GM12878 (cell line): ENCODE data around the gene SF3B4. TPM values are rescaled to one million over a fixed set of nuclear protein-coding genes. Genes with fewer than 3 reads are reported as not detected.

Source experiments
- ATAC-seq: fragments of 200-7000 bp; cut with Tn5 transposase; 3 replicates; pipeline ENCODE4 v1.9.1; 2020; ENCODE audit warnings: mild to moderate bottlenecking, moderate library complexity
- BruUV-seq: library from RNA; stranded (reverse); fragments of 400-500 nt; replicated peaks from 2 replicates; lab custom pipeline; 2021; lab: Mats Ljungman, UMichigan
- CTCF ChIA-PET: fragments of 300-600 bp; sonication (Branson Sonifier 250); formaldehyde crosslinking; extraction: SDS; loops from one replicate; lab custom pipeline; 2021; ENCODE audit warnings: inconsistent platforms; lab: Yijun Ruan, JAX
- POLR2A ChIA-PET: fragments of 350-600 bp; formaldehyde crosslinking; extraction: SDS; loops from one replicate; lab custom pipeline; 2021; ENCODE audit warnings: inconsistent platforms; lab: Charles Lee
- RAD21 ChIA-PET: fragments of 300-600 bp; sonication (Branson Sonifier 250); formaldehyde crosslinking; loops from one replicate; lab custom pipeline; 2023; ENCODE audit warnings: antibody characterized with exemption; ENCODE audit not compliant: unreplicated experiment; lab: Charles Lee
- SMC1A ChIA-PET: fragments of 300-600 bp; sonication (Branson Sonifier 250); formaldehyde crosslinking; loops from one replicate; lab custom pipeline; 2023; ENCODE audit not compliant: unreplicated experiment, uncharacterized antibody; lab: Charles Lee
- DNase-seq: peaks from one replicate; pipeline ENCODE4 v3.0.0-alpha.2; 2011; ENCODE audit warnings: low read depth, low spot score
- FAIRE-seq: peaks from 3 replicates; lab custom pipeline; 2011; peaks lifted over from hg19 to GRCh38; lab: Jason Lieb, UNC
- H2AFZ ChIP-seq: 2 replicates; pipeline ENCODE4 v1.6.0; 2011; ENCODE audit warnings: low read depth, low read length, control low read depth; ENCODE audit not compliant: control insufficient read depth
- H3K27ac ChIP-seq: 2 replicates; pipeline ENCODE4 v1.5.1; 2011; ENCODE audit warnings: control low read depth; ENCODE audit not compliant: control insufficient read depth, insufficient read depth
- H3K27me3 ChIP-seq, 2 experiments: replicated peaks in 1 of 2; 2 replicates each; pipeline versions ENCODE4 v1.6.0 to v1.6.1; 2011; ENCODE audit warnings: low read length in 1 of 2; ENCODE audit not compliant: control insufficient read depth in 2 of 2, insufficient read depth in 2 of 2
- H3K36me3 ChIP-seq, 2 experiments: 2 replicates each; pipeline ENCODE4 v1.5.1; 2011; ENCODE audit warnings: low read length in 1 of 2; ENCODE audit not compliant: control insufficient read depth in 2 of 2, insufficient read depth in 2 of 2
- H3K4me1 ChIP-seq: 2 replicates; pipeline ENCODE4 v1.6.1; 2011; ENCODE audit warnings: mild to moderate bottlenecking, low read length, moderate library complexity, mixed read lengths; ENCODE audit not compliant: control insufficient read depth, insufficient read depth
- H3K4me2 ChIP-seq: 2 replicates; pipeline ENCODE4 v1.6.0; 2011; ENCODE audit warnings: control low read depth; ENCODE audit not compliant: control insufficient read depth, insufficient read depth
- H3K4me3 ChIP-seq: fragments of 200-600 bp; sonication (generic); 2 replicates; pipeline ENCODE4 v1.5.1; 2016
- H3K79me2 ChIP-seq: 2 replicates; pipeline ENCODE4 v1.6.0; 2011; ENCODE audit warnings: low read length; ENCODE audit not compliant: control insufficient read depth, insufficient read depth
- H3K9ac ChIP-seq: 2 replicates; pipeline ENCODE4 v1.8.0; 2011; ENCODE audit warnings: low read length, control low read depth, mixed read lengths; ENCODE audit not compliant: control insufficient read depth, insufficient read depth
- H3K9me3 ChIP-seq: replicated peaks from 3 replicates; pipeline ENCODE4 v1.5.1; 2011; ENCODE audit warnings: mild to moderate bottlenecking, low read length; ENCODE audit not compliant: control insufficient read depth, insufficient read depth
- H4K20me1 ChIP-seq: 2 replicates; pipeline ENCODE4 v1.6.0; 2011; ENCODE audit not compliant: control insufficient read depth, insufficient read depth
- ATF2 ChIP-seq: IDR thresholded peaks from 2 replicates; pipeline ENCODE4 v1.6.1; 2012; ENCODE audit warnings: low read length, inconsistent platforms
- ATF7 ChIP-seq: fragments of 450-650 bp; IDR thresholded peaks from 2 replicates; pipeline ENCODE4 v1.6.1; 2016; ENCODE audit warnings: low read depth, mild to moderate bottlenecking
- BCL11A ChIP-seq: IDR thresholded peaks from 2 replicates; pipeline ENCODE4 v1.6.1; 2011; ENCODE audit warnings: low read depth, low read length
- BCL3 ChIP-seq: IDR thresholded peaks from 2 replicates; pipeline ENCODE4 v1.6.1; 2011; ENCODE audit warnings: borderline replicate concordance, low read depth, mild to moderate bottlenecking, moderate library complexity, low read length; ENCODE audit not compliant: insufficient read depth, poor library complexity, severe bottlenecking
- EGR1 ChIP-seq, 2 experiments: IDR thresholded peaks; 1 replicate in 1 of 2; 2 replicates in 1 of 2; pipeline ENCODE4 v1.6.1; 2011 to 2012; ENCODE audit warnings: low read depth in 2 of 2, low read length in 2 of 2, borderline replicate concordance in 1 of 2, mild to moderate bottlenecking in 1 of 2, moderate library complexity in 1 of 2
- ESRRA ChIP-seq: IDR thresholded peaks from 2 replicates; pipeline ENCODE4 v1.6.1; 2012; ENCODE audit warnings: mild to moderate bottlenecking, low read length, improper control_type of control experiment
- EZH2 ChIP-seq: IDR thresholded peaks from 2 replicates; pipeline ENCODE4 v1.6.1; 2012; ENCODE audit warnings: low read depth, mild to moderate bottlenecking, control low read depth, inconsistent platforms, low read length, borderline replicate concordance; ENCODE audit not compliant: control insufficient read depth
- GATAD2B ChIP-seq: fragments of 450-650 bp; conservative IDR thresholded peaks from 2 replicates; pipeline ENCODE4 v1.6.1; 2017; ENCODE audit warnings: low read depth, mild to moderate bottlenecking, moderate library complexity
- IRF4 ChIP-seq: IDR thresholded peaks from 2 replicates; pipeline ENCODE4 v1.6.1; 2011; ENCODE audit warnings: low read depth, low read length
- NFIC ChIP-seq: IDR thresholded peaks from 2 replicates; pipeline ENCODE4 v1.6.1; 2012; ENCODE audit warnings: low read depth, mild to moderate bottlenecking, inconsistent platforms, low read length, moderate library complexity
- NR2C1 ChIP-seq: fragments of 450-650 bp; IDR thresholded peaks from 2 replicates; pipeline ENCODE4 v1.6.1; 2017; ENCODE audit warnings: antibody characterized with exemption, mild to moderate bottlenecking, moderate library complexity
- PAX5 ChIP-seq: IDR thresholded peaks from 2 replicates; pipeline ENCODE4 v1.6.1; 2011; ENCODE audit warnings: low read depth, low read length, borderline replicate concordance
- RFX5 ChIP-seq: IDR thresholded peaks from 2 replicates; pipeline ENCODE4 v1.6.1; 2011; ENCODE audit warnings: low read depth, low read length, improper control_type of control experiment
- SREBF1 ChIP-seq: IDR thresholded peaks from 2 replicates; pipeline ENCODE4 v1.6.1; 2012; ENCODE audit warnings: mild to moderate bottlenecking, low read length
- SREBF2 ChIP-seq: IDR thresholded peaks from 2 replicates; pipeline ENCODE4 v1.6.1; 2012; ENCODE audit warnings: mild to moderate bottlenecking, low read length
- ZNF384 ChIP-seq: IDR thresholded peaks from 2 replicates; pipeline ENCODE4 v1.6.1; 2012; ENCODE audit warnings: low read depth, mild to moderate bottlenecking, low read length, improper control_type of control experiment, borderline replicate concordance
- ZZZ3 ChIP-seq: IDR thresholded peaks from 2 replicates; pipeline ENCODE4 v1.6.1; 2011; ENCODE audit warnings: low read depth; ENCODE audit not compliant: control insufficient read depth, insufficient read length
- WGBS: methylation state at CpG from one replicate; pipeline ENCODE4 v1.1.6; 2016; ENCODE audit warnings: low lambda C conversion rate; ENCODE audit not compliant: insufficient replicate concordance, insufficient coverage; ENCODE audit errors: missing lambda C conversion rate; 5-methylcytosine and 5-hydroxymethylcytosine counted together
- in situ Hi-C: fragments of 300-500 bp; cut with MboI; formaldehyde crosslinking; loops from 9 replicates; pipeline ENCODE4 v1.14.3; 2018; ENCODE audit warnings: mixed read lengths
- intact Hi-C: fragments of 100-400 bp; cut with micrococcal nuclease; formaldehyde crosslinking; loops from one replicate; pipeline ENCODE4 v1.14.2; 2022; ENCODE audit not compliant: unreplicated experiment
- polyA plus RNA-seq, 11 experiments: library from polyadenylated mRNA; depleted of rRNA in 4 of 11; unstranded in 6 of 11; stranded (reverse) in 5 of 11; fragments of >200 nt; fragmentation: Nextera tagmentation in 4 of 11; fragmentation: Illumina TruSeq in 1 of 11; extraction: Ambion mirVana in 4 of 11; extraction: Trizol in 1 of 11; gene quantifications; 1 replicate in 1 of 11; 2 replicates in 10 of 11; pipeline versions ENCODE4 v1.2.1 to v1.2.3, GENCODE V29; 2011 to 2016; ENCODE audit warnings: inconsistent platforms in 2 of 11, missing spikeins in 2 of 11, low read depth in 1 of 11
- total RNA-seq, 4 experiments: library from RNA; depleted of rRNA in 3 of 4; stranded (reverse); fragments of >200 nt in 3 of 4; fragmentation: Illumina TruSeq in 1 of 4; extraction: Trizol in 1 of 4; gene quantifications; 2 replicates each; pipeline versions ENCODE4 v1.2.1 to v1.2.3, GENCODE V29; 2013 to 2021

Gene SF3B4
- total and polyA plus RNA-seq, 10 of the 15 experiments (the other 5 are each of a cell fraction or from before 2014, with no cell fraction given) = 1.9 to 146 (median 27.5) TPM

- H3K27me3 ChIP-seq = peaks cover 0 to 3% of the 10 kb centered on the region in 2 experiments; a peak in 2 of 4 replicates
- ChIA-PET RAD21 (no interaction called here), CTCF (no interaction called here), POLR2A (interaction anchor here (0.9 kb wide), 1 partner anchor 11 kb away, joined by 4 read pairs; no protein-coding TSS in a partner anchor), SMC1A (no interaction called here)
- no peaks in the 10 kb centered on the region for H3K79me2 ChIP-seq
- H3K4me2 ChIP-seq = peak overlapping the region; percentile 12; the same call in 1 of the 2 replicates
- no peaks in the 10 kb centered on the region for H3K9me3 ChIP-seq
- in situ Hi-C loops (no loop called here), intact Hi-C loops (no loop called here)
- peaks cover 10% of the 10 kb centered on the region; the same call in 1 of the 2 replicates for H3K4me1 ChIP-seq
- ATAC-seq (no peak), DNase-seq (no peak), FAIRE-seq (no peak)
- TF ChIP-seq ATF7 = no peak
- TF ChIP-seq SREBF1 = no peak
- TF ChIP-seq ESRRA = no peak
- no peak for TF ChIP-seq NR2C1
- no peak for TF ChIP-seq EGR1 (IDR thresholded peaks at IDR 0.05; ENCODE audit: borderline replicate concordance in 1 of 2, low read depth in 2 of 2, low read length in 2 of 2)
- TF ChIP-seq SREBF2 = no peak
- no peak for TF ChIP-seq ZZZ3
- TF ChIP-seq BCL3 = no peak
- no peak for TF ChIP-seq BCL11A
- TF ChIP-seq ZNF384 = no peak
- no peak for TF ChIP-seq GATAD2B
- TF ChIP-seq IRF4 = no peak
- no peak for TF ChIP-seq PAX5
- no peak for TF ChIP-seq NFIC
- TF ChIP-seq ATF2 = no peak
- TF ChIP-seq EZH2 = no peak
- TF ChIP-seq RFX5 = no peak
- no peaks in the 10 kb centered on the region for H4K20me1 ChIP-seq
- H3K4me3 ChIP-seq = no peak overlapping the region; the same call in 1 of the 2 replicates
- 0 out of 2 replicates have a peak overlapping the region, but pooled peaks have one; percentile 19 for H2AFZ ChIP-seq
- no peak overlapping the region for H3K27ac ChIP-seq
- no peaks in the 10 kb centered on the region for H3K36me3 ChIP-seq
- H3K9ac ChIP-seq = no peak overlapping the region
- 2% methylated on average over 8 of the region's 10 CpGs for WGBS
- no TSS peak for BruUV-seq
Measured at GRCh38 chr1:149916898-149917252, 10.7 kb downstream of the SF3B4 start.
